GM21528 (cell line): Measurements from ENCODE around the gene TXK.
A peak's percentile ranks its signal among the peaks of the same experiment; 100 is the strongest.

ENCODE experiments used
- ATAC-seq: cut with Tn5 transposase; IDR thresholded peaks from one replicate; pipeline ENCODE4 v1.9.1; 2021; ENCODE audit warnings: mild to moderate bottlenecking, moderate library complexity; ENCODE audit not compliant: unreplicated experiment, low FRiP score

TXK gene

GRCh38 chr4:48108309-48109073, 25.6 kb downstream of the TXK start:
- ATAC-seq: no peak

GRCh38 chr4:48105230-48105629, 28.8 kb downstream of the TXK start:
- ATAC-seq: no peak

GRCh38 chr4:48103483-48104139, 30.4 kb downstream of the TXK start:
- peak; percentile 84 for ATAC-seq

GRCh38 chr4:48102303-48102702, 31.7 kb downstream of the TXK start:
- no peak for ATAC-seq

- no peak for ATAC-seq
Observed at GRCh38 chr4:48100256-48100655, 33.8 kb downstream of the TXK start.

GRCh38 chr4:48095441-48095840, 38.6 kb downstream of the TXK start:
- ATAC-seq: no peak

- ATAC-seq: no peak
Observed at GRCh38 chr4:48093991-48094416, 40.0 kb downstream of the TXK start.

- ATAC-seq: no peak
Observed at GRCh38 chr4:48090621-48091020, 43.4 kb downstream of the TXK start.

- no peak for ATAC-seq
Observed at GRCh38 chr4:48085821-48086589, 48.0 kb downstream of the TXK start.

- ATAC-seq: no peak
Observed at GRCh38 chr4:48082956-48083355, 51.1 kb downstream of the TXK start.

- ATAC-seq: no peak
Observed at GRCh38 chr4:48081196-48081595, 52.9 kb downstream of the TXK start.

- ATAC-seq: no peak
Observed at GRCh38 chr4:48079972-48080391, 54.1 kb downstream of the TXK start.

- no peak for ATAC-seq
Observed at GRCh38 chr4:48078862-48079655, 55.0 kb downstream of the TXK start.

GRCh38 chr4:48078425-48078824, 55.6 kb downstream of the TXK start:
- ATAC-seq: no peak

GRCh38 chr4:48074657-48075056, 59.4 kb downstream of the TXK start:
- ATAC-seq: no peak

GRCh38 chr4:48073567-48074103, 60.4 kb downstream of the TXK start:
- ATAC-seq: no peak

GRCh38 chr4:48071191-48071590, 62.9 kb downstream of the TXK start:
- ATAC-seq: no peak

GRCh38 chr4:48069026-48069425, 65.0 kb downstream of the TXK start:
- ATAC-seq: no peak

GRCh38 chr4:48068182-48068581, 65.9 kb downstream of the TXK start:
- ATAC-seq: no peak

GRCh38 chr4:48067536-48067935, 66.5 kb downstream of the TXK start:
- ATAC-seq: no peak
